Colonic mucosa (tissue), 4 donors: ENCODE results near the gene ZNF300. TPM values are rescaled to one million over a fixed set of nuclear protein-coding genes. Genes with fewer than 3 reads are reported as not detected.
"Not testable (repeated sequence)": the region's sequence is repeated elsewhere in the genome, so short reads cannot be mapped to it uniquely, and the experiment has no call there.

Source experiments
- DNase-seq: peaks from one replicate; pipeline ENCODE4 v3.0.0-alpha.2; 2020
- H3K27ac ChIP-seq: fragments of 200-600 bp; one replicate; pipeline ENCODE4 v1.8.0; 2021
- H3K27me3 ChIP-seq: fragments of 200-600 bp; one replicate; pipeline ENCODE4 v1.8.0; 2021
- H3K36me3 ChIP-seq: fragments of 200-600 bp; one replicate; pipeline ENCODE4 v1.8.0; 2021
- H3K4me1 ChIP-seq: fragments of 200-600 bp; one replicate; pipeline ENCODE4 v1.8.0; 2021; ENCODE audit warnings: mild to moderate bottlenecking
- H3K4me3 ChIP-seq: fragments of 200-600 bp; one replicate; pipeline ENCODE4 v1.8.0; 2021
- H3K9ac ChIP-seq, 2 donors: one replicate each; pipeline ENCODE4 v1.7.0; 2013; ENCODE audit warnings: control low read depth in 2 of 2, low read depth in 2 of 2, low read length in 2 of 2
- H3K9me3 ChIP-seq: fragments of 200-600 bp; one replicate; pipeline ENCODE4 v1.8.0; 2021
- CTCF ChIP-seq: fragments of 200-600 bp; IDR thresholded peaks from one replicate; pipeline ENCODE4 v1.8.0; 2022; ENCODE audit warnings: antibody characterized with exemption, mild to moderate bottlenecking
- intact Hi-C: fragments of 100-400 bp; cut with DNase I; formaldehyde crosslinking; loops from one replicate; pipeline ENCODE4 v1.14.1; 2022
- total RNA-seq, 2 donors: library from RNA; stranded (reverse); fragmentation: NEBNext Ultra II Directional in 1 of 2; extraction: Animal tissue kit (Norgen Biotek cat#: 25700) in 1 of 2; gene quantifications; one replicate each; pipeline ENCODE4 v1.2.1, GENCODE V29; 2021
- donor health status: healthy.
- donor health status: DM: no; HTN: no; CAD: no.
- donor health status: DM: no; HTN: no; CAD: no.

Gene ZNF300
- total RNA-seq, 2 donors from 2014 or later, result 2.7 to 3.0 TPM

DNA sequence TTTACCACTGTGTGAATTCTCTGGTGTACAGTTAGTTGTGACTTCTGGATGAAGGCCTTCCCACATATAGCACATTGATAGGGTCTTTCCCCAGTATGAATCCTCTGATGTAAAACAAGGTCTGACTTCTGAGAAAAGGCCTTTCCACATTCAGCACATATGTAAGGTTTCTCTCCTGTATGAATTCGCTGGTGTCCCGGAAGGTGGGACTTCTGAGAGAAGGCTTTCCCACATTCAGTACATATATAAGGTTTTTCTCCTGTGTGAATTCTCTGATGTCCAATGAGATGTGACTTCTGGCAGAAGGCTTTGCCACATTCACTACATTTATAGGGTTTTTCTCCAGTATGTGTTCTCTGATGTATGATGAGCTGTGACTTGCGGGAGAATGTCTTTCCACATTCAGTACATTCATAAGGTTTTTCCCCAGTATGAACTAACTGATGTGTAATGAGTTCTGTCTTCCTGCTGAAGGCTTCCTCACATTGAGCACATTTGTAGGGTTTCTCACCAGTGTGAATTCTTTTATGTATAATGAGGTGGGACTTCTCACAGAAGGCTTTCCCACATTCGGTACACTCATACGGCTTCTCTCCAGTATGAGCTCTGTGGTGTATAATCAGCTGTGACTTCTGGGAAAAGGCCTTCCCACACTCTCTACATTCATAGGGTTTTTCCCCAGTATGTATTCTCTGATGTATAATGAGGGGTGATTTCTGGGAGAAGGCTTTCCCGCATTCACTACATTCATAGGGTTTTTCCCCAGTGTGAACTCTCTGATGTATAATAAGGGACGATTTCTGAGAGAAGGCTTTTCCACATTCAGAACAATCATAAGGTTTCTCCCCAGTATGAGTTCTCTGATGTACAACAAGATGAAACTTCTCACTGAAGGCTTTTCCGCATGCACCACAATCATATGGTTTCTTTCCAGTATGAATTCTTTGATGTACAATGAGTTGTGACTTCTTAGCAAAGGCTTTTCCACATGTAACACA is 9.1 kb downstream of the ZNF300 start:
- no peaks in the 10 kb centered on the region for H3K27me3 ChIP-seq
- no peak overlapping the region for H3K9ac ChIP-seq
- H3K27ac ChIP-seq, result no peak overlapping the region
- no peak overlapping the region for H3K4me3 ChIP-seq
- no peak for TF ChIP-seq CTCF
- no peak for DNase-seq
- no peaks in the 10 kb centered on the region for H3K4me1 ChIP-seq
- H3K36me3 ChIP-seq, result no peaks in the 10 kb centered on the region
- intact Hi-C loops, result no loop called here
- H3K9me3 ChIP-seq, result peaks cover 14% of the 10 kb centered on the region

DNA sequence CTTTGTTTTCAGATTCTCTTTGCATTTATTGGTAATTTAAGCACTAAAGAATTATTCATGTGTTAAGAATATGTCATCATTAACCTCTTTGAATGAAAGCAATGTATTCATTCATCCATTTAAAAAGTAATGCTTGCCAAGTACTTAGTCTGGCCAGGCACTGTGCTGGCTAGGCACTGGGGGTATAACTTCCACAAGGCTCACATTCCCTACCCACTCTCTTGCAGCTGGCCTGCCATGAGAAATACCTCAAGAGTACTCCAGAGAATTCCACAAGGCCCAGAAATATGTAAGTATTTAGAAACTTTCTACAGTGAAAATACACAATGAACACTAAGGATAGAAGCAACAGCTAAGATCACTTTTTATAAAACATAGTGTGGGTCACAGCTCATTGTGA is 25.4 kb downstream of the ZNF300 start:
- no peak for TF ChIP-seq CTCF
- no peaks in the 10 kb centered on the region for H3K4me1 ChIP-seq
- H3K36me3 ChIP-seq, result no peaks in the 10 kb centered on the region
- intact Hi-C loops, result no loop called here
- no peak overlapping the region for H3K4me3 ChIP-seq
- no peak overlapping the region for H3K9ac ChIP-seq
- H3K27me3 ChIP-seq, result no peaks in the 10 kb centered on the region
- H3K9me3 ChIP-seq, result no peaks in the 10 kb centered on the region
- no peak for DNase-seq
- H3K27ac ChIP-seq, result no peak overlapping the region

DNA sequence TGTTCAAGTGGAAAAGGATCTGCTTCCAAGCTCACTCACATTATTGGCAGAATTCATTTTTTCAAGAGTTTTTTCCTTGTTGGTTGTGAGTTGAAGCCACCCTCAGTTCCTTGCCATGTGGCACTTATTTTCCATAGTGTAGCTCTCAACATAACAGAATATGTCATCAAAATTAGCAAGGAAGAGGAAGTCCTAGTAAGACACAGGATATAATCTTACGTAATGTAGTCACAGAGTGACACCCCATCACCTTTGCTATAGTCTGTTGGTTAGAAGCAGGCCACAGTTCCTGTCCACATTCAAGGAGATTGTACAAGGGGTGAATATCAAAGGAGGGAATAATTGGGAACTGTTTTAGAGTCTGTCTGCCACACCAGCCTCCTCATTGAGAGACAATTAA is 42.7 kb downstream of the ZNF300 start:
- intact Hi-C loops, result no loop called here
- no peak for TF ChIP-seq CTCF
- Histone ChIP-seq H3K27ac (no peak overlapping the region), H3K36me3 (no peaks in the 10 kb centered on the region), H3K27me3 (no peaks in the 10 kb centered on the region), H3K4me3 (no peak overlapping the region), H3K9ac (no peak overlapping the region), H3K4me1 (no peaks in the 10 kb centered on the region), H3K9me3 (no peaks in the 10 kb centered on the region)
- no peak for DNase-seq

GRCh38 chr5:150860246-150860821 is 44.4 kb downstream of the ZNF300 start:
- no peak for DNase-seq
- Histone ChIP-seq H3K36me3 (no peaks in the 10 kb centered on the region), H3K27me3 (no peaks in the 10 kb centered on the region), H3K27ac (no peak overlapping the region), H3K4me1 (no peaks in the 10 kb centered on the region), H3K9ac (no peak overlapping the region), H3K4me3 (no peak overlapping the region), H3K9me3 (no peaks in the 10 kb centered on the region)
- intact Hi-C loops, result no loop called here
- no peak for TF ChIP-seq CTCF

DNA sequence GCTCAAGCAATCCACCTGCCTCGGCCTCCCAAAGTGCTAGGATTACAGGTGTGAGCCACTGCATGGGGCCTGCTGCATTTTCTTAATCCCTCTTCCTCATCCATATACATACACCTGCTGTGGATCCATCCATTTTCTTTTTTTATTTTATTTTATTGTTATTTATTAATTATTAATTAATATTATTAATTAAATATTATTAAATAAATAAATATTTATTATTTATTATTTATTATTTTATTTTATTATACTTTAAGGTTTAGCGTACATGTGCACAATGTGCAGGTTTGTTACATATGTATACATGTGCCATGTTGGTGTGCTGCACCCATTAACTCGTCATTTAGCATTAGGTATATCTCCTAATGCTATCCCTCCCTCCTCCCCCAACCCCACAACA is 48.1 kb downstream of the ZNF300 start:
- H3K27me3 ChIP-seq, H3K9me3 ChIP-seq, H3K27ac ChIP-seq, DNase-seq, H3K9ac ChIP-seq, H3K36me3 ChIP-seq, H3K4me1 ChIP-seq, intact Hi-C loops, H3K4me3 ChIP-seq: not testable (repeated sequence)

DNA sequence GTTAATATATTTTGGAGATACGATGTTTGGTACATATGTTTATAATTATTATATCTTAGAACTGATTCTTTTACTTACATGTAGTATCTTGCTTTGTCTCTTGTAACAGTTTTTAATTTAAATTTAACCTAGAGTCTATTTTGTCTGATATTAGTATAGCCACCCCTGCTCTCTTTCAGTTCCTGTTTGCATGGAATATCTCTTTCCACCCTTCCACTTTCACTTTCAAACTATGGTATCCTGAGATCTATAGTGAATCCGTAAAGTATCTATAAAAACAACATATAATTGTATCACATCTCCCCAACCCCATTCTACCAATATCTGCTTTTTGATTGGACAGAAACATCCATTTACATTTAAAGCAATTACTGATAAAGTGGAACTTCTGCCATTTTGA is 51.2 kb downstream of the ZNF300 start:
- H3K4me3 ChIP-seq, result no peak overlapping the region
- H3K36me3 ChIP-seq, result no peaks in the 10 kb centered on the region
- H3K9ac ChIP-seq, result no peak overlapping the region
- H3K9me3 ChIP-seq, result no peaks in the 10 kb centered on the region
- H3K27me3 ChIP-seq, result no peaks in the 10 kb centered on the region
- no peak for TF ChIP-seq CTCF
- H3K27ac ChIP-seq, result no peak overlapping the region
- no peak for DNase-seq
- no peaks in the 10 kb centered on the region for H3K4me1 ChIP-seq
- intact Hi-C loops, result no loop called here
